Bronchial epithelial cell (primary cell): ENCODE results near the gene FAM120B. TPM values are rescaled to one million over a fixed set of nuclear protein-coding genes. Genes with fewer than 3 reads are reported as not detected.
"Not testable (repeated sequence)": the region's sequence is repeated elsewhere in the genome, so short reads cannot be mapped to it uniquely, and the experiment has no call there.

Experiments
- DNase-seq: peaks from one replicate; pipeline ENCODE4 v3.0.0-alpha.2; 2010; ENCODE audit warnings: low read depth
- FAIRE-seq: peaks from 2 replicates; lab custom pipeline; 2011; peaks lifted over from hg19 to GRCh38; lab: Jason Lieb, UNC
- H3K27me3 ChIP-seq: 2 replicates; pipeline ENCODE4 v1.5.1; 2011; ENCODE audit warnings: low read length; ENCODE audit not compliant: control insufficient read depth, insufficient read depth
- H3K36me3 ChIP-seq: 2 replicates; pipeline ENCODE4 v1.5.1; 2011; ENCODE audit warnings: low read length; ENCODE audit not compliant: control insufficient read depth, insufficient read depth
- H3K4me3 ChIP-seq: 2 replicates; pipeline ENCODE4 v1.5.1; 2011; ENCODE audit warnings: mild to moderate bottlenecking, low read depth, low read length, control low read depth
- total RNA-seq: library from RNA; depleted of rRNA; stranded (reverse); fragments of >200 nt; gene quantifications from 2 replicates; pipeline ENCODE4 v1.2.1, GENCODE V29; 2014
- TF ChIP-seq, protein P1 (sequence below): IDR thresholded peaks from 2 replicates; pipeline ENCODE4 v1.5.1; 2011; ENCODE audit warnings: mild to moderate bottlenecking, moderate library complexity, low read length, control low read depth, inconsistent platforms; ENCODE audit not compliant: insufficient read depth, severe bottlenecking

FAM120B gene
- total RNA-seq, 1 donor from 2014 or later, result 7.1 TPM

DNA sequence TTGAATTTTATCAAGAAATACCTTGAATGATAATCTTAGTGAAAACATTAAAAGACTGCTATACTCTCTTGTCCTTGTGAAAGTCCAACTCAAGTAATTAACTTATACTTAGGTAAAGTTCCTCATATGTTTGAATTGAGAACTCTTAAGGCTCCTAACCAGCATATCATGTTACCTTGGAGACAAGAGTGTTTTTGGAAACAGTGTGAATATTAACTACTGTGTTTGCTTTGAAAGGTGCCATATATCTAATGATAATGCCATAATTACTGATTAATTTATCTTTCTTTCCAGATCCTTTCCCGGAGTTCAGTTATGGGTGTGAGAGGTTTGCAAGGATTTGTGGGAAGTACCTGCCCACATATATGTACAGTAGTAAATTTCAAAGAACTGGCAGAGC is 10.5 kb downstream of the FAM120B start:
- H3K27me3 ChIP-seq, result no peaks in the 10 kb centered on the region
- no peak for DNase-seq

DNA sequence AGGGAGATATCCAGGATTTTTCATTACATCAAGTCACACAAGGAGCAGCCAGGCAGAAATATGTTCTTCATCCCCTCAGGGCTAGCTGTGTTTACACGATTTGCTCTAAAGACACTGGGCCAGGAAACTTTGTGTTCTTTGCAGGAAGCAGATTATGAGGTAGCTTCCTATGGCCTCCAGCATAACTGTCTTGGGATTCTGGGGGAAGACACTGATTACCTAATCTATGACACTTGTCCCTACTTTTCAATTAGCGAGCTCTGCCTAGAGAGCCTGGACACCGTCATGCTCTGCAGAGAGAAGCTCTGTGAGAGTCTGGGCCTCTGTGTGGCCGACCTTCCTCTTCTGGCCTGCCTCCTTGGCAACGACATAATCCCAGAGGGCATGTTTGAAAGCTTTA is 11.2 kb downstream of the FAM120B start:
- Histone ChIP-seq H3K36me3 (peaks cover 6% of the 10 kb centered on the region), H3K27me3 (no peaks in the 10 kb centered on the region), H3K4me3 (no peak overlapping the region)
- no peak for DNase-seq
- FAIRE-seq, result no peak
- TF ChIP-seq, protein P1, sequence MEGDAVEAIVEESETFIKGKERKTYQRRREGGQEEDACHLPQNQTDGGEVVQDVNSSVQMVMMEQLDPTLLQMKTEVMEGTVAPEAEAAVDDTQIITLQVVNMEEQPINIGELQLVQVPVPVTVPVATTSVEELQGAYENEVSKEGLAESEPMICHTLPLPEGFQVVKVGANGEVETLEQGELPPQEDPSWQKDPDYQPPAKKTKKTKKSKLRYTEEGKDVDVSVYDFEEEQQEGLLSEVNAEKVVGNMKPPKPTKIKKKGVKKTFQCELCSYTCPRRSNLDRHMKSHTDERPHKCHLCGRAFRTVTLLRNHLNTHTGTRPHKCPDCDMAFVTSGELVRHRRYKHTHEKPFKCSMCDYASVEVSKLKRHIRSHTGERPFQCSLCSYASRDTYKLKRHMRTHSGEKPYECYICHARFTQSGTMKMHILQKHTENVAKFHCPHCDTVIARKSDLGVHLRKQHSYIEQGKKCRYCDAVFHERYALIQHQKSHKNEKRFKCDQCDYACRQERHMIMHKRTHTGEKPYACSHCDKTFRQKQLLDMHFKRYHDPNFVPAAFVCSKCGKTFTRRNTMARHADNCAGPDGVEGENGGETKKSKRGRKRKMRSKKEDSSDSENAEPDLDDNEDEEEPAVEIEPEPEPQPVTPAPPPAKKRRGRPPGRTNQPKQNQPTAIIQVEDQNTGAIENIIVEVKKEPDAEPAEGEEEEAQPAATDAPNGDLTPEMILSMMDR, result no peak

More for the DNA sequence above, 10.5 kb downstream of the FAM120B start:
- no peak overlapping the region for H3K4me3 ChIP-seq
- TF ChIP-seq, protein P1, result no peak
- H3K36me3 ChIP-seq, result peaks cover 6% of the 10 kb centered on the region
- FAIRE-seq, result no peak

DNA sequence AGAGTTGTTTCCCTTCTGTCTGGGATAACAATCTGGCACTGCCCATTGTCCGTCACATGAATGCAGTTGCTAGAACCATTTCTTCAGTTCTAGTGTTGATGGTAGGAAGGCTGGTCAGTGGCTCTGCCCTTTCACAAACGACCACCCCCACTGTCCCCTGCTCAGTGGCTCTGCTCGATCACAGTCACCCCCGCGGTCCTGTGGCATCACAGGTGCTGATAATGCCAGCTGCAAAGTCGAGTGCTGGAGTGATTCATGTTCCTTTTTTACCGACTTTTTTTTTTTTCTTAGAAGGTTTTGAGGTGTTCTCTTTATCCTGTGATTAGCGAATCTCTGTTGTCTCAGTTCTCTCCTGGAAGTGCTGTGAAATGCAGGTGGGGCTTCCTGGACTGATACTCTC is 22.8 kb downstream of the FAM120B start:
- Histone ChIP-seq H3K36me3 (peaks cover 5% of the 10 kb centered on the region), H3K27me3 (no peaks in the 10 kb centered on the region), H3K4me3 (no peak overlapping the region)
- TF ChIP-seq, protein P1, result no peak
- DNase-seq (no peak), FAIRE-seq (no peak)

DNA sequence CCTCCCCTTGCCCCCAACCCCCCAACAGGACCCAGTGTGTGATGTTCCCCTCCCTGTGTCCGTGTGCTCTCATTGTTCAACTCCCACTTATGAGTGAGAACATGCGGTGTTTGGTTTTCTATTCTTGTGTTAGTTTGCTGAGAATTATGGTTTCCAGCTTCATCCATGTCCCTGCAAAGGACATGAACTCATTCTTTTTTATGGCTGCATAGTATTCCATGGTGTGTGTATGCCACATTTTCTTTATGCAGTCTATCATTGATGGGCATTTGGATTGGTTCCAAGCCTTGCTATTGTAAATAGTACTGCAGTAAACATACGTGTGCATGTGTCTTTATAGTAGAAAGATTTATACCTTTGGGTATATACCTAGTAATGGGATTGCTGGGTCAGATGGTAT is 28.6 kb downstream of the FAM120B start:
- not testable (repeated sequence) for H3K36me3 ChIP-seq, H3K27me3 ChIP-seq, FAIRE-seq

DNA sequence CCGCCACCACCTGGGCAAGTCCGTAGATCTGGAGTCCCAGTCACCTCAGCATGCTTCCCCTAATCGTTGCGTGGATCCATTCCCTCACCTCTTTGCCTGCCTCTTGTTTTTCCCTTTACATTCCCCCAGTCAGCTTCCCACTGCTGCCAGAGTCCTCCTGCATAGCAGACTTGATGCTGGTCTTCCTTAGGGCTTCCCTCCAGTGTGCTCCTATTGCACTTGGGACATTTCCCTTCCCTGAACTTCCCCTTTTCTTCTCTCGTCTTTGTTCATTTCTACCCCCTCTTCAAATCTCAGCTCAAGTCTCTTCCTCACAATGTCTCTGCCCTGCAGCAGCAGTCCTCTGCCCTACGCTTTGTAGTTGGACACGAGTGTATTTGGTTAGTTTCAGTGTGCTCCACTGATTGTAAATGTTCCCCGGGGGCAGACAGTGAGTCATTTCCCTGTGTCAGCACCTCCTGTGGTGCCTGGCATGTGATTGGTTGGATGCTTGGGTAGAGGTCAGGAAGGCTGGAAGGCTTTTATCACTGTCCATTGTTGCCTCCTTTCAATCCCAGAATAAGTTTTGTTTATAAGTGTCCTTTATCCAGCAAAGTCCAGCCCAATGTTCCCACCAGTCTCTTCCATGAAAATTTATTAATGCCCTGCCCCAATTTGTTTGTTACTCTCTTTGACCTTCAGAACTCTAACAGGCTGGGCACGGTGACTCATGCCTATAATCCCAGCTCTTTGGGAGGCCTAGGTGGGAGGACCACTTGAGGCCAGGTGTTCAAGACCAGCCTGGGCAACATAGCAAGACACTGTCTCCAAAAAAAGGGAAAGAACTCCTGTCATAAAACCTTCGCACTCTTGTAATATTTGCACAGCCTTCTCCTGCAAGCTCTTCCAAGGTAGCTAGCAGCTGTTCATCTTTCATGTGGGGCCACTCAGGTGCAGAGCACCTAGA is 38.3 kb downstream of the FAM120B start:
- DNase-seq, result peak; percentile 69
- FAIRE-seq, result no peak

More for the DNA sequence above, 28.6 kb downstream of the FAM120B start:
- not testable (repeated sequence) for DNase-seq, H3K4me3 ChIP-seq

DNA sequence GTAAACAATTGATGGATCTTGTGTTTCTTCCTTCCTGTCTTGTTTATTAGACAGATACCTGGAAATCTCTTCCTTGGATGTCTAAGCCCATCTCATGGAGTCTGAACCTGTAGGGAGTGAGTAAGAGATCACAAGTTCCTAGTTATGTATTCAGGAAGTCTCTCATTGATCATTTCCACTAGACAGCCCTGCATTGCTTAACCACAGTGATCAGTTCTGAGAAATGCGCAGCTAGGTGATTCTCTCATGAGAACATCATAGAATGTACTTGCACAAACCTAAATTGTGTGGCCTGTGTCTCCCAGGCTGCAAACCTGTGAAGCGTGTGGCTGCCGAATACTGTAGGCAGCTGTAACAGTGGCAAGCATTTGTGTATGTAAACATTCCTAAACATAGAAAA is 39.1 kb downstream of the FAM120B start:
- H3K27me3 ChIP-seq, result no peaks in the 10 kb centered on the region
- H3K4me3 ChIP-seq, result no peak overlapping the region
- H3K36me3 ChIP-seq, result peaks cover 9% of the 10 kb centered on the region
- FAIRE-seq (no peak), DNase-seq (peak; percentile 15)
- TF ChIP-seq, protein P1, result no peak

More for the DNA sequence above, 38.3 kb downstream of the FAM120B start:
- Histone ChIP-seq H3K36me3 (peaks cover 3% of the 10 kb centered on the region), H3K27me3 (no peaks in the 10 kb centered on the region), H3K4me3 (no peak overlapping the region)
- TF ChIP-seq, protein P1, result no peak
